GM15510 (cell line): ENCODE data around the gene OR14J1.

Source experiments
- POLR2A ChIP-seq: IDR thresholded peaks from 3 replicates; pipeline ENCODE4 v1.6.1; 2011; ENCODE audit warnings: borderline replicate concordance; ENCODE audit not compliant: insufficient read length; ENCODE audit errors: extremely low read depth

OR14J1 gene, protein sequence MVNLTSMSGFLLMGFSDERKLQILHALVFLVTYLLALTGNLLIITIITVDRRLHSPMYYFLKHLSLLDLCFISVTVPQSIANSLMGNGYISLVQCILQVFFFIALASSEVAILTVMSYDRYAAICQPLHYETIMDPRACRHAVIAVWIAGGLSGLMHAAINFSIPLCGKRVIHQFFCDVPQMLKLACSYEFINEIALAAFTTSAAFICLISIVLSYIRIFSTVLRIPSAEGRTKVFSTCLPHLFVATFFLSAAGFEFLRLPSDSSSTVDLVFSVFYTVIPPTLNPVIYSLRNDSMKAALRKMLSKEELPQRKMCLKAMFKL

DNA sequence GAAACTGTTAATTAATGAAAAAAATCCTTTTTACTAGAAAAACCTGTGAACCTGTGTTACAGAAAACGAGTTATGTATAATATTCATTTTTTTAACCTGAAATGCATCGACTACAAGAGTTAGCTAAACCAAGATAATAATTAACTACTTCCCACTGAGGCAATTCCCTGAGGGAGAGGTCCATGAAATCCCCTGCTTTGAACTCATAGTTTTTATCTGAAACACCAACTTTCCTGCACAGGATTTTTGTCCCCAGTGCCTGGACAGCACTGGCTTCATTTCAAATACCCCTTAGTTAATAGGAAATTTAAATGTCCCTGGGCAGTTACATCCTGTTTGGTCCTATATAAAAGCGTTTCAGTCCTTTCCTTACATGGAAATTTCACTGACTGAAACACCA, at the start of gene OR14J1:
Gene OR14J1 (plus strand): TSS at position 386 of the 400 bp plus-strand sequence. CDS start 4,989 bp downstream, outside the sequence.
- TF ChIP-seq POLR2A = no peak

DNA sequence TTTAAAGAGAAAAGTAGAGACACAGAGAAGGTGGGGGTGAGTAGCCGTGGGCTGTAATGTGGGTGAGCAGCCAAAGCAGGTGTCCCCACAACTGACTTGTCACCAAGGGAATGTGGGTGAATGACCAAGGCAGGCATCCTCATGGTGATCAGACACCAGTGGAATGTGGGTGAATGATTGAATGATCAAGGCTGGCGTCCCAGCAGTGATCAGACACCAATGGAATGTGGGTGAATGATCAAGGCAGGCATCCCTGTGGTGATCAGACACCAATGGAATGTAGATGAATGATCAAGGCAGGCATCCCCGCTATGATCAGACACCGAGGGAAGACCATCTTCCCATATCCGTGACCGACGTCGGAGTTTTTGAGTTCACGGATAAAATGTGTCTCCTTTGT, 49.8 kb upstream of the OR14J1 start:
- no peak for TF ChIP-seq POLR2A

DNA sequence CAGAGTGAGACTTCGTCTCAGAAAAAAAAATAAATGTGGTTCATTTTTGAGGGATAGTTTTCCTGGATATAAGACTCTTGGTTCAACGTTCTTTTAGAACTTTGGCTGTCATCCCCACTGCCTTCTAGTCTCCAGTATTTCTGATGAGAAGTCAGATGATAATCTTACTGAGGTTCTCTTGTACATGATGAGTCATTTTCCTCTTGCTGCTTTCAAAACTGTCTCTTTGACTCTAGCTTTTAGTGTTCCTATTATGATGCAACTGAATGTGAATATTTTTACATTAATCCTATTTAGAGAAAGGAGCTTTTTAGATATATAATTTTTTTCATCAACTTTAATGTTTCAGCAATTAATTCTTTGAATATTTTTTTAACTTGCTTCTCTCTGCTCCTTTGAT, 46.0 kb upstream of the OR14J1 start:
- no peak for TF ChIP-seq POLR2A

DNA sequence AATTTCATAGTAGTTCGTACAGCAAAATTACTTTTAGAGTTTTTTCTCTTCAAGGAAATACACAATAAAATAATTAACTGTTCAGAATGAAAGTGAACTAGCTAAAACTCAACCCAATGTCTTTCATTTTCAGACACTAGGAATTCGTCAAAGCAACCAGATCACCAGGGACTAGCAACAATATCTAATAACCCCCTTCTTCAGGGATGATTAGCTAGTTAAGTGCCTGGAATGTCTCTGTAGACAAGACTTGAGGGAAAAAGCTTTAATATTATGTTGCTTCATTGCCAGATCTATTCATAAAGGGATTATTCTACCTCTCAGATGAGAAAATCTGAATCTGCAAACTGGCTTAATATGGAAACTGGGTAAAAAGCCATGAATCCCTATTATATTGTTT, 41.8 kb upstream of the OR14J1 start:
- no peak for TF ChIP-seq POLR2A

DNA sequence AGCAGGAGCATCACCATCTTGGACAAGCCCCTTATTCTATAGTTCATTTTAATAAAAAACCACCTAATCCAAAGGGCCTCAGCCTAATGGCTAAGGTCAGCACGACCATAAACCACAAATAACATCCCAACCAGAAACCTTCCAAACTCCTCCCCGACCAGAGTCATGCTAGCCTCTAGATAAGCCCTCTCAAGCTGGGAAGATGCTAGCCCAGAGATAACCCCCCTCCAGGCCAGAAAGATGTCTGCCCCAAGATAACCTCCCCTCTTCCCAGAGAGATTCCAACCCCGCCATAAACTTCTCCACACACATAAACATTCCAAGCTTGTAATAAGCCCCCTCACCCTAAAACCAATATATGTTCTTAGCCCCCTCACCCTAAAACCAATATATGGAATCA, 38.5 kb upstream of the OR14J1 start:
- TF ChIP-seq POLR2A = no peak

DNA sequence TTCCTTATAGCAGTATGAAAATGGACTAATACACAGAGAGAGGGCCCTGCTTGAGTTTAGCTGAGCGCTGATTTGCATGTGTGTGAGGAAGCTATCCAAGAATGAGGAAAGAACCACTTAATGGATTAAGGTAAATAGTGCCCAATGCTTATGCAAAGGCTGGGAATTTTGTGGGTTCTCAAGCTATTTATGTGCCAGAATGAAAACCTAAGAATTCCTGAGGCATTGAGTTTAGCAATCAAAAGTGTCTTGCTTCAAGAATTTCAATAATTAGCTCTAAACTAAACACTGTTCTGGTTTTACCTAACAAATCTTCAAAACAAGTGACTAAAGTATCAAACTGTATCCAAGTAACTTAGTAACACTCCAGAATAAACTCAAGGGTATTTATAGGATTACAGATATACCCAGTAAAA, 7.0 kb upstream of the OR14J1 start:
- no peak for TF ChIP-seq POLR2A

DNA sequence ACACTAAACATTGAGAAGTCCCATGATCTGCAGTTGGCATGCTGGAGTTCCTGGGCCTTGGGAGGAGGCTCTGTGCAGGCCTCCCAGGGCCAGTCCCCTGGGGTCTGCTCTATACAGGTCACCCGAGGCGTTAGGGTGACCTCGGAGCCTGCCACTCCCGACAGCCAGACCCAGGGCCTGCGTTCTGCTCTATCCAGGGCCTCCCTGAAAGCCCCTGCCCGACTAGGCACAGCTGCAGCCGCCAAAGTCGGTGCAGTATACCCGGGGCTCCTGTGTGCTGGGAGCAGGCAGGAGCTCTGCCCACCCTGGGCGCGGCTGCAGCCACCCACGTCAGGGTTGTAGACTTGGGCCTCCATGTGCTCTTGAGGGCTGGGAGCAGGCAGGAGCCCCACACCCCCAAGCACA, 6.3 kb upstream of the OR14J1 start:
- no peak for TF ChIP-seq POLR2A

DNA sequence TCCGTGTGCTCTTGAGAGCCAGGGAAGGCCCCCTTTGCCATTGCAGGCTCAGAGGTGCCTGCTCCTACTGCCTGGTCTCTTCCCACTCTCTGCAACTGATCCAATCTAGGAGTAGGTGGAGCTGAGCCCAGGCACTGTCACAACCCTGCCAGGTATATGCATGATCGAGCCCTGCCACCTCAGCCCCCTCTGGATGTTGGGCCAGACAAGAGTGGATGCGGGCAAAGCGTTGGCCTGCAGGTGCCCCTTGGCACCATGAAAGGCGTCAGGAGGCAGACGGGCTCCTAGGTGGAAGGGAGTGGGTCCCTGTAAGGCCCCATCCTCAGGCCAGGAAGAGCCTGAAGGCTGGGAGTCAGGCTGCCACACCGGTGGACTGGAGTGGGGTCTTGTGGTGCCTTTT, 5.9 kb upstream of the OR14J1 start:
- TF ChIP-seq POLR2A = no peak

DNA sequence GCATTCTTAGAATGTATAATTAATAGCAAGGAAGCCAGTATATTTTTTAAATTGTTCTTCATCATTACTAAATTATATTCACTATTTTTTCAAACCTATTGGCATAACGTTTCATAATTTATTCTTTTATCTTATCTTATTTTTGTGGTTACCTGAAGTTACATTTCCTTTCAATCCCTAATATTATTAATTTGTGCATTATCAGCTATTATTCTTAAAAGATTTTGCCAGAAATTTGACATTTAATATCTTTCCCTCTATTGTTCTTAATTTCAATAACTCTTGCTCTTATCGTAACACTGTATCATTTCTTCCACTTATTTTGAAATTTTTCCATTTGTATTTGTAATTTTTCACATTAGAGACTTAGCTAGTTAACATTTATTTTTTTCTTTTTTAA, 18.4 kb downstream of the OR14J1 start:
- no peak for TF ChIP-seq POLR2A

DNA sequence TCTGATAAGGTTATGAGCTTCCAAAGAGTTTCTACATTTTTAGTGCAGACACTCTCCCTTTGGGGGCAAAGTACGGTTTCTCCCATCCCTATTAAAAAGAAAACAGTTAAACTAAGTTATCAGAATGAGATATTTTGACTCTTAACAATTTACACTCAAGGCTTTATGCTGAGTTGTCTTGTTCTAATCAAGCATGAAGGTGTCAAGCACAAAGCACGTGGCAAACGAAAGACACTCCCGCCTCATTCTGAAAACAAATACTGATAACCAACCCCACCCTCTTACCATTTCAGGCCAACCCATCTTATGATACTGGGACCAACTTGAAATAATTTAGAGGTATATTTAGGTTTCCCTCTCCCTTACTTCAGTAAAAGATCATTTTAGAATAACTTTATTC, 24.3 kb downstream of the OR14J1 start:
- no peak for TF ChIP-seq POLR2A

DNA sequence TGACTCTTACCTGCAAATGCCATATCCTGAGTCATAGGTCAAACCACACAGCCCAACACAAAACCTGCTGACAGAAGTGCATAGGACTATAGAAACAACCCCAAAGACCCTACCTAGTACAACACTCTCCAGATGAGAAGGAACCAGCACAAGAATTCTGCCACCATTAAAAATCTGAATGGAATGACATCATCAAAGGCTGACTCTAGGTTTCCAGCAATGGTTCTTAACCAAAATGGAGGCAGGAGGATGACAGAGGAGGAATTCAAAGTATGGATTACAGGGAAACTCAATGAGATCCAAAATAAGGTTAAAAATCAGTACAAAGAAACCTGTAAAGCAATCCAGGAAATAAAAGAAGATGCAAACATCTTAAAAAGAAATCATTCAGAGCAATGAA, 31.2 kb downstream of the OR14J1 start:
- TF ChIP-seq POLR2A = no peak

DNA sequence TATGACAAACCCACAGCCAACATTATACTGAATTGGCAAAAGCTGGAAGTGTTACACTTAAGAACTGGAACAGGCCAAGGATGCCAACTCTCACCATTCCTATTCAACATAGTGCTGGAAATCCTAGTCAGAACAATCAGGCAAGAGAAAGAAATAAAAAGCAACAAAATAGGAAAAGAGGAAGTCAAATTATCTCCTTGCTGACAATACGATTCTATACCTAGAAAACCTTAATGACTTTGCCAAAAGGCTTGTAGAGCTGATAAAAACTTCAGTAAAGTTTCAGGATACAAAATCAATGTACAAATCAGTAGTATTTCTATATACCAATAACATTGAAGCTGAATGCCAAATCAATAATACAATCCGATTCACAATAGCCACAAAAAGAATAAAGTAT, 34.8 kb downstream of the OR14J1 start:
- no peak for TF ChIP-seq POLR2A

DNA sequence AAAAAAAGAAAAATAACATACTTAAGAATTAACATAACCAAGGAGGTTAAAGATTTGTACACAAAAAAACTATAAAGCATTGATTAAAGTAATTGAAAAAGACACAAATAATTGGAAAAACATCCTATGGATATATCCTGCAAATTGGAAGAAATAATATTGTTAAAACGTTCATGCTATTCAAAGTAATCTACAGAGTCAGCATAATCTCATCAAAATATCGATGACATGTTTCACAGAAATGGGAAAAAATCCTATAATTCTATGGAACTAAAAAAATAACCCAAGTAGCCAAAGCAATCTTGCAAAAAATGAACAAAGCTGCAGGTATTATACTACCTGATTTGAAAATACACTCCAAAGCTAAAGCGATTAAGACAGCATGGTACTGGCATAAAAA, 43.9 kb downstream of the OR14J1 start:
- no peak for TF ChIP-seq POLR2A

DNA sequence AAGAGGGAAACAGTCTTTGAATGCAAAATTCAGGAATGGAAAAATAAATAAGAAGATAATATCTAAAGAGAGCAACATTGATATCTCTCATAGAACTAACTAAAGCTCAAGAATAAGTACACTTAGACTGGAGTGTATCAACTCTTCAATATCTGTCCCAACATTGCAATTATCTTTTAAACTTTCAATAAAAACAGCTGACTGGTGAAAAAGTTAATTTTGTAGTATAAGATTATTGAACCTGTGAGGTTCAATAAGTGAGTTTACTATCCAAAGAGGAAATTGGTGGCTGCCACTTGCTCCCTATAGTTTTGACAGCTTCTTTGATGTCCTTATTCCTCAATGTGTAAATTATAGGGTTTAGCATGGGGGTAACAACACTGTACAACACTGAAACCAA, 53.5 kb downstream of the OR14J1 start:
- TF ChIP-seq POLR2A = no peak

DNA sequence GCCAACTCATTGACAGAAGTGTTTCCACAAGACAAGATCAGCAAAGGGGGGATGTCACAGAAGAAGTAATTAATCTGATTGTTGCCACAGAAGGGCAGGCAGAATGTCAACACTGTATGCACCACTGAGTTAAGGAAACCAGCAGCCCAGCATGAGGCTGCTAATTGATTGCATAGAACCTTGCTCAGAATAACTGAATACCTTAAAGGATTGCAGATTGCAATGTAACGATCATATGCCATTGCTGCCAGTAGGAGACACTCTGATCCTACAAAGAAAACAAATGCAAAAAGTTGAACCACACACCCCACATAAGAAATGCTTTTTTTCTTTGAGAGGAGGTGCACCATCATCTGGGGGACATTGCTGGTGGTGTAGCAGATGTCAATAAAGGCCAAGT, 54.1 kb downstream of the OR14J1 start:
- no peak for TF ChIP-seq POLR2A
